PFSK-1 (cell line): ENCODE data around the gene AHSG.

Experiments
- FOXP2 ChIP-seq: optimal IDR thresholded peaks from 2 replicates; pipeline ENCODE3; 2011; ENCODE audit warnings: borderline replicate concordance, control low read depth, inconsistent platforms; ENCODE audit not compliant: insufficient read depth; ENCODE audit errors: extremely low read length, extremely low read depth
- POLR2AphosphoS5 ChIP-seq: IDR thresholded peaks from 2 replicates; pipeline ENCODE4 v1.6.1; 2012; ENCODE audit warnings: low read depth, mild to moderate bottlenecking, control low read depth, low read length, moderate library complexity
- SIN3A ChIP-seq: IDR thresholded peaks from 2 replicates; pipeline ENCODE4 v1.6.1; 2012; ENCODE audit warnings: mild to moderate bottlenecking, low read length, moderate library complexity, borderline replicate concordance; ENCODE audit not compliant: insufficient read depth
- TAF1 ChIP-seq: IDR thresholded peaks from 2 replicates; pipeline ENCODE4 v1.6.1; 2012; ENCODE audit warnings: low read length, control low read depth, borderline replicate concordance; ENCODE audit not compliant: insufficient read depth
- TF ChIP-seq, protein P1 (sequence below), 2 experiments: IDR thresholded peaks; 2 replicates each; pipeline versions ENCODE4 v1.6.1 to v1.8.0; 2011 to 2012; ENCODE audit warnings: low read depth in 2 of 2, low read length in 2 of 2, control low read depth in 1 of 2, inconsistent platforms in 1 of 2, mild to moderate bottlenecking in 1 of 2, moderate library complexity in 1 of 2; ENCODE audit not compliant: insufficient read depth in 1 of 2

AHSG gene

DNA sequence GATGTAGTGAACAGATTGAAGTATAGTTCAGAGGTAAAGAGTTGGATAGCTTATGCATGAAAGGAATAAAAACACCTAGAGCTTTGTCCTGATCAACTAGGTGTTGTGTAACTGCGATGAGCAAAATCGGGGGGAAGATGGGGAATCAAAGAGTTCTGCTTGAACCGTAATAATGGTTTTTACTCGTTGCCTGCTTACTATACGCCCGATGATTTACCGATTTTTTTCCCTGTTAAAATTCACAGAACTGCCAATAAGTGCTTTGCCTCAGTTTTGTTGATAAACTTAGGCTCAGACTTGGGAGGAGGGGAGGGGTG, 43.1 kb upstream of the AHSG start:
- TF ChIP-seq TAF1 = no peak
- TF ChIP-seq FOXP2 = no peak

DNA sequence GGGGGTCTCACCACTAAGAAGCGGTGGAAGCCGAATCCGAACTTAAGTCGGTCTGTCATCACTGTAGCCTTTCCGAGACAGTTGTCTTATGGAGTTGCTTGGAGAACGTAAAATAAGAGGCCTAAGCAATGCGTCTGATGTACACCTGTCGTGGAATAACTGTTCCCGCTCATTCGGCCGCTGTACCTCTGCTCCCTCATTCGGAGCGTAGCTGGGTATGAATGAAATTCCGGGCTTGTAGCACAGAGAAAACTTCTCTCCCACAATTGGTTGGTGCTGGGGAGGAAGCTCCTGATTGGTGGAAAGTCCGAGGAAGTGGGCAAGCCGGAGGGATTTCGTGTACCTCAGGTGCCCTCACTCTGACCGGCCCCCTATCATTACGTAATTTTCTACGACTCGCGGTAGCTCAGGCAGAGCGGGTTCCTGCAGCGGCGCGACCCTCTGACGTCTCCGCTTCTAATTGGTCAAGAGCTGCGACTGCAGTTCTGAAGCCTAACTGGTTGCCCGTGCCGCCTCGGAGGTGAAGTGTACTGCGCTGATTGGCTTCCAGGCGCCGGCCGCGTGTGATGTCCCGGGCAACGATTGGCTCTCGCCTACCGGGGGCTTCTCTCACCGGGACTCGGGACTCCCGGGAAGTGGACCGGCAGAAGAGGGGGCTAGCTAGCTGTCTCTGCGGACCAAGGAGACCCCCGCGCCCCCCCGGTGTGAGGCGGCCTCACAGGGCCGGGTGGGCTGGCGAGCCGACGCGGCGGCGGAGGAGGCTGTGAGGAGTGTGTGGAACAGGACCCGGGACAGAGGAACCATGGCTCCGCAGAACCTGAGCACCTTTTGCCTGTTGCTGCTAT, 42.5 kb upstream of the AHSG start, which contains the start of gene DNAJB11:
Gene DNAJB11, plus strand, starts transcription at position 625 of the 845 bp plus-strand sequence. Its CDS starts 178 bp downstream, at position 803.
- TF ChIP-seq FOXP2 (peak; percentile 20), POLR2AphosphoS5 (peak; percentile 74; the same call in 1 of the 2 replicates), TAF1 (peak; percentile 88), SIN3A (no peak)
- TF ChIP-seq, protein P1, sequence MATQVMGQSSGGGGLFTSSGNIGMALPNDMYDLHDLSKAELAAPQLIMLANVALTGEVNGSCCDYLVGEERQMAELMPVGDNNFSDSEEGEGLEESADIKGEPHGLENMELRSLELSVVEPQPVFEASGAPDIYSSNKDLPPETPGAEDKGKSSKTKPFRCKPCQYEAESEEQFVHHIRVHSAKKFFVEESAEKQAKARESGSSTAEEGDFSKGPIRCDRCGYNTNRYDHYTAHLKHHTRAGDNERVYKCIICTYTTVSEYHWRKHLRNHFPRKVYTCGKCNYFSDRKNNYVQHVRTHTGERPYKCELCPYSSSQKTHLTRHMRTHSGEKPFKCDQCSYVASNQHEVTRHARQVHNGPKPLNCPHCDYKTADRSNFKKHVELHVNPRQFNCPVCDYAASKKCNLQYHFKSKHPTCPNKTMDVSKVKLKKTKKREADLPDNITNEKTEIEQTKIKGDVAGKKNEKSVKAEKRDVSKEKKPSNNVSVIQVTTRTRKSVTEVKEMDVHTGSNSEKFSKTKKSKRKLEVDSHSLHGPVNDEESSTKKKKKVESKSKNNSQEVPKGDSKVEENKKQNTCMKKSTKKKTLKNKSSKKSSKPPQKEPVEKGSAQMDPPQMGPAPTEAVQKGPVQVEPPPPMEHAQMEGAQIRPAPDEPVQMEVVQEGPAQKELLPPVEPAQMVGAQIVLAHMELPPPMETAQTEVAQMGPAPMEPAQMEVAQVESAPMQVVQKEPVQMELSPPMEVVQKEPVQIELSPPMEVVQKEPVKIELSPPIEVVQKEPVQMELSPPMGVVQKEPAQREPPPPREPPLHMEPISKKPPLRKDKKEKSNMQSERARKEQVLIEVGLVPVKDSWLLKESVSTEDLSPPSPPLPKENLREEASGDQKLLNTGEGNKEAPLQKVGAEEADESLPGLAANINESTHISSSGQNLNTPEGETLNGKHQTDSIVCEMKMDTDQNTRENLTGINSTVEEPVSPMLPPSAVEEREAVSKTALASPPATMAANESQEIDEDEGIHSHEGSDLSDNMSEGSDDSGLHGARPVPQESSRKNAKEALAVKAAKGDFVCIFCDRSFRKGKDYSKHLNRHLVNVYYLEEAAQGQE (IDR thresholded peaks at IDR 0.05; ENCODE audit: insufficient read depth in 1 of 2, low read depth in 2 of 2, low read length in 2 of 2) = no peak

DNA sequence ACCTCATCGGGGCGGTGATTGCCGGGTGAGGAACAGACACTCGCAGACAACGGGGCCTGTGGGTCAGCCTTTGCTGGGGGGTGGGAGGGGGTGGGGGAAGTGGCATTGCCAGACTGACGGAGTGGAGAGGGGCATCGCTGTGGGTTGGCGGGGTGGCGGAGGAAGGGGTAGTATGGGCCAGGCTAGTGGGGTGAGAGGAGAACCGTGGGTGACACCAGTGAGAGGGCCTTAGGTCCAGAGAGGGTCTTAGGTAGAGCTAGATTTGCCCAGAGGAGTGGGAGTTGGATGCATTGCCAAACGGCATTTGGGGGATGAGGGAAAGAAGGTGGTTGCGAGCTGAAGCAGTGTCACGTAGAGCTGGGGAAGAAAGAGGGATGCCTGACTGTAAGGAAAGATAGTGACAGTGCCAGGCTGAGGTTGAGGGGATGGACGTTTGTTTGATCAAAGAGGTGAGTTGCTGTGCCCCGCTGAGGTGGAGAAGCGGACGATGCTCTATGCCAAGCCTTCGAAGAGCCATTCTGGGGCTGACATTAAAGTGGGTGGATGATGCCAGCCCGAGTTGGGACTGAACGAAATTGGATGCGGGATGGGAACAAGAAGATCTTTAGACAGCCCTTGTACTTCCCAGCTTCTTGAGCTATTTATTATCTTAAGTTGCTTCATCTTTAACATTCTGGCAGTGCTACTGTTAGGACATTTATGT, 41.8 kb upstream of the AHSG start:
- TF ChIP-seq FOXP2 = no peak
- TF ChIP-seq TAF1 = no peak
- TF ChIP-seq POLR2AphosphoS5 = no peak

DNA sequence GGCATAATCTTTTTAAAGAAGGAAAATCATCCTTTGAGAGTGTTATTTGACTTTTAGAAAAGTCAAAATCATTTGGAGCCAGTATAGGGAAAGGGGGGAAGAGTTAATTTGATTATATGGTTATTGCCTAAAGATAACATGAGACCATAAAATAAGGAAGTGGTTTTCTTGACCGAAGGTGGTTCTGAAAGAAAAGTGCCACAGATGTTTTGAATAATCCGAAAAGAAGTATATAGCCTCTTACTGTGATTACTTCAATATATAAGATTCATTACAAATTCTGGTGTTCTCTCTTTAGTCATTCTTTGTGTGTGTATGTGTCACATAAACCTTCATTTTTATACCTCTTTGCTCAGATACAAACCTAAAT, 41.2 kb upstream of the AHSG start:
- TF ChIP-seq POLR2AphosphoS5 (no peak), TAF1 (no peak), SIN3A (no peak), FOXP2 (no peak)
- TF ChIP-seq, protein P1 (IDR thresholded peaks at IDR 0.05; ENCODE audit: insufficient read depth in 1 of 2, low read depth in 2 of 2, low read length in 2 of 2) = no peak

DNA sequence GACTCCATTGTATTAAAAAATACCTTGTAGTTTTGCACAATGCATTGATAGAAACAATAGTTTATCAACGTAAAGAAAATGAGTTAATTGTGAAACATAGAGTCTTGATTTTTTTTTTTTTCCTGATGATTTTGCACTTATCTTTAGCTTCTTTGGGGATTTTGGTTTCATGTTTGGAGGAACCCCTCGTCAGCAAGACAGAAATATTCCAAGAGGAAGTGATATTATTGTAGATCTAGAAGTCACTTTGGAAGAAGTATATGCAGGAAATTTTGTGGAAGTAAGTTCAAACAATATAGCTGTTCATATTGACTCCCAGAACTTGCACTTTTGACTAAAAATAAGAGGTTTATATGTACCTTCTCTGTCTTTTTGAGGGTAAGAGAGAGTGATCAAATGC, 35.3 kb upstream of the AHSG start:
- TF ChIP-seq POLR2AphosphoS5 (no peak), FOXP2 (no peak), SIN3A (no peak), TAF1 (no peak)

DNA sequence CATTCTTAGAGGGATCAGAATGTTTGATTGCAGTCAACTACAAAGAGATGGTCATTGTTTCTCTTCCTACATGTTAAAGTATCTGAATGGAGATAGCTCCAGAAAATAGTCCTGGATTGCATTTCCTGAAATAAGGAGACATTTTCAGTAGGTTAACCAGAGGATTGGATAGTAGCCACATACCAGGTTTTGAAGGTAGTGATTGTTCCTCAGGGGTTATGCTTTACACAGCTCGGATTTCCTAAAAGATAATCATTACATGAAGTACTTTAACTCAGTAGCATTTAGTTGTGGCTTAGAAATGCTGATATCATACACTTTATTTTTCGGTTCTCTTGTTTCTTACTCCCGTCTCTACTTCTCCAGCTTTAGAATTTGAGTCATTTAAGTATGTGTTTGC, 32.1 kb upstream of the AHSG start:
- TF ChIP-seq FOXP2 (no peak), TAF1 (no peak), SIN3A (no peak), POLR2AphosphoS5 (no peak)
- TF ChIP-seq, protein P1 (IDR thresholded peaks at IDR 0.05; ENCODE audit: insufficient read depth in 1 of 2, low read depth in 2 of 2, low read length in 2 of 2) = no peak
